B cell (primary cell): ENCODE results near the gene RAB11FIP3. TPM values are rescaled to one million over a fixed set of nuclear protein-coding genes. Genes with fewer than 3 reads are reported as not detected.
A peak's percentile ranks its signal among the peaks of the same experiment; 100 is the strongest.

Experiments used
- ATAC-seq: fragments of 200-7000 bp; cut with Tn5 transposase; one replicate; pipeline ENCODE4 v1.10.0; 2021; ENCODE audit warnings: low read depth, mild to moderate bottlenecking, moderate number of reproducible peaks, moderate library complexity
- CTCF ChIA-PET: fragments of 350-600 bp; sonication (Branson Sonifier 250); formaldehyde crosslinking; loops from one replicate; lab custom pipeline; 2021; ENCODE audit warnings: antibody characterized with exemption, inconsistent platforms; lab: Charles Lee
- POLR2A ChIA-PET: fragments of 350-600 bp; sonication (Branson Sonifier 250); formaldehyde crosslinking; loops from one replicate; lab custom pipeline; 2021; ENCODE audit warnings: antibody characterized with exemption; lab: Charles Lee
- DNase-seq: peaks from one replicate; pipeline ENCODE4 v3.0.0; 2013
- H2AFZ ChIP-seq: 2 replicates; pipeline ENCODE4 v1.6.1; 2012; ENCODE audit warnings: mild to moderate bottlenecking, low read depth, low read length; ENCODE audit not compliant: insufficient read depth, poor library complexity, severe bottlenecking
- H3K27ac ChIP-seq, 2 donors: 1 replicate in 1 of 2; 2 replicates in 1 of 2; pipeline ENCODE4 v1.5.1; 2012 to 2013; ENCODE audit warnings: low read length in 2 of 2, mild to moderate bottlenecking in 2 of 2, moderate library complexity in 1 of 2
- H3K27me3 ChIP-seq, 4 experiments: fragments of 200-600 bp in 1 of 4; sonication (generic) in 1 of 4; replicated peaks in 1 of 4; 1 replicate in 2 of 4; 2 replicates in 2 of 4; pipeline versions ENCODE4 v1.6.1 to v1.7.0; 2013 to 2016; ENCODE audit warnings: low read length in 3 of 4, mild to moderate bottlenecking in 2 of 4, mixed read lengths in 1 of 4, moderate library complexity in 1 of 4; ENCODE audit not compliant: insufficient read depth in 4 of 4, control insufficient read depth in 3 of 4; ENCODE audit errors: control extremely low read depth in 1 of 4
- H3K36me3 ChIP-seq, 2 experiments: replicated peaks in 1 of 2; 1 replicate in 1 of 2; 2 replicates in 1 of 2; pipeline versions ENCODE4 v1.6.1 to v1.7.1; 2013; ENCODE audit warnings: low read length in 1 of 2; ENCODE audit not compliant: insufficient read depth in 2 of 2, control insufficient read depth in 1 of 2; ENCODE audit errors: control extremely low read depth in 1 of 2, extremely low read depth in 1 of 2
- H3K4me1 ChIP-seq, 2 donors: fragments of 200-600 bp in 1 of 2; sonication (generic) in 1 of 2; 1 replicate in 1 of 2; 2 replicates in 1 of 2; pipeline versions ENCODE4 v1.5.1 to v1.6.1; 2013 to 2017; ENCODE audit warnings: low read length in 2 of 2; ENCODE audit not compliant: control insufficient read depth in 2 of 2, insufficient read depth in 2 of 2
- H3K4me2 ChIP-seq: replicated peaks from 2 replicates; pipeline ENCODE3; 2012; ENCODE audit warnings: mild to moderate bottlenecking, low read depth, low read length; ENCODE audit not compliant: poor library complexity, severe bottlenecking
- H3K4me3 ChIP-seq, 5 experiments: fragments of 200-600 bp in 1 of 5; sonication (generic) in 1 of 5; 1 replicate in 3 of 5; 2 replicates in 2 of 5; pipeline versions ENCODE4 v1.5.1 to v1.7.0; 2011 to 2016; ENCODE audit warnings: low read length in 4 of 5, mild to moderate bottlenecking in 4 of 5, low read depth in 2 of 5, control low read depth in 1 of 5, moderate library complexity in 1 of 5; ENCODE audit not compliant: insufficient read depth in 1 of 5; ENCODE audit errors: control extremely low read depth in 1 of 5, extremely low read depth in 1 of 5
- H3K79me2 ChIP-seq: fragments of 200-600 bp; sonication (generic); one replicate; pipeline ENCODE4 v1.6.0; 2016; ENCODE audit warnings: low read length; ENCODE audit not compliant: control insufficient read depth, insufficient read depth
- H3K9ac ChIP-seq: fragments of 200-600 bp; sonication (generic); 2 replicates; pipeline ENCODE4 v1.6.1; 2017; ENCODE audit warnings: mild to moderate bottlenecking, low read length, moderate library complexity
- H3K9me3 ChIP-seq, 3 donors: one replicate each; pipeline versions ENCODE4 v1.6.1 to v1.7.1; 2013; ENCODE audit warnings: low read length in 2 of 3; ENCODE audit not compliant: control insufficient read depth in 2 of 3, insufficient read depth in 1 of 3; ENCODE audit errors: control extremely low read depth in 1 of 3
- H4K20me1 ChIP-seq: 2 replicates; pipeline ENCODE4 v1.6.0; 2012; ENCODE audit warnings: mild to moderate bottlenecking, low read length; ENCODE audit not compliant: insufficient read depth, control insufficient read depth, poor library complexity, severe bottlenecking
- H3K27ac Mint-ChIP-seq: one replicate; pipeline ENCODE4 v1.8.0; 2021; ENCODE audit warnings: mixed read lengths
- H3K27me3 Mint-ChIP-seq: one replicate; pipeline ENCODE4 v1.8.0; 2021; ENCODE audit warnings: mixed read lengths
- H3K4me1 Mint-ChIP-seq: one replicate; pipeline ENCODE4 v1.8.0; 2021; ENCODE audit warnings: mixed read lengths
- H3K4me3 Mint-ChIP-seq: one replicate; pipeline ENCODE4 v1.8.0; 2021; ENCODE audit warnings: mixed read lengths
- H3K9me3 Mint-ChIP-seq: one replicate; pipeline ENCODE4 v1.8.0; 2022; ENCODE audit warnings: mixed read lengths; ENCODE audit not compliant: insufficient read depth
- CTCF ChIP-seq: fragments of 200-600 bp; IDR thresholded peaks from one replicate; pipeline ENCODE4 v1.8.0; 2022; ENCODE audit warnings: antibody characterized with exemption, mild to moderate bottlenecking
- EZH2 ChIP-seq: IDR thresholded peaks from 2 replicates; pipeline ENCODE4 v1.6.1; 2012; ENCODE audit warnings: borderline replicate concordance, low read depth, mild to moderate bottlenecking, moderate library complexity, low read length; ENCODE audit not compliant: insufficient read depth, poor library complexity, severe bottlenecking
- WGBS: methylation state at CpG from one replicate; pipeline ENCODE4 v1.1.5; 2013; ENCODE audit warnings: missing lambda C conversion rate; ENCODE audit not compliant: insufficient coverage; 5-methylcytosine and 5-hydroxymethylcytosine counted together
- intact Hi-C: fragments of 100-400 bp; cut with micrococcal nuclease; formaldehyde crosslinking; loops from one replicate; pipeline ENCODE4 v1.10.0; 2022
- polyA plus RNA-seq: library from polyadenylated mRNA; depleted of rRNA; stranded (reverse); fragments of >200 nt; gene quantifications from 2 replicates; pipeline ENCODE4 v1.2.3, GENCODE V29; 2012
- total RNA-seq, 2 donors: library from RNA; stranded (reverse); fragments of 120-200 nt in 1 of 2; gene quantifications; 1 replicate in 1 of 2; 2 replicates in 1 of 2; pipeline versions ENCODE4 v1.2.3 to v1.2.4, GENCODE V29; 2013 to 2022

The RAB11FIP3 gene
- total and polyA plus RNA-seq, 2 donors (not counting 1 experiment from before 2014, with no cell fraction given) = 24.3 to 57.2 TPM

DNA sequence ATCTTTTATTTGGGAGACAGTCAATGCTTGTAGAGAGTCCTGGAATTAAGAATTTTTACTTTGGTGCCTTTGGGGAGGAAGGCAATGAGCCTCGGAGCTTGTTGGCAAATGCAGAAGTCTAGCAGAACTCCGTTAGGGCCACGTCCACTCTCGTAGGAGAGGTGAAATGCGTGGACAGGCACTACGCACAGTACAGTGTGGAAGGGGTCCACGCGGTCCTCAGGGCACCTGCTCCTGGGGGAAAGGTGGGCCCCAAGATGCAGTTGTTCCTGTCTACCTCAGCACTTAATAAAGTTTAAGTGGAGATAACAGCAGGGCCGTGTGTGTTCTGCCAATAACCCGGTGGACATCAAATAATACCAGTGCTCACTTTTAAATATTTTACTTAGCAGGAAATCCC, 1.8 kb downstream of the RAB11FIP3 start:
- Histone ChIP-seq H4K20me1 (peaks cover 11% of the 10 kb centered on the region), H3K79me2 (peaks cover 39% of the 10 kb centered on the region), H3K9ac (peak overlapping the region; percentile 74), H3K36me3 (no peaks in the 10 kb centered on the region), H3K27me3 (peaks cover 0 to 14% (median 2%) of the 10 kb centered on the region in 4 experiments), H3K4me1 (peaks cover 16 to 22% of the 10 kb centered on the region in 2 donors), H3K4me3 (peak overlapping the region in 1 of 5 experiments; percentile 71), H3K9me3 (no peaks in the 10 kb centered on the region), H2AFZ (no peak overlapping the region), H3K27ac (no peak overlapping the region), H3K4me2 (peak overlapping the region; percentile 86)
- no peaks in the 10 kb centered on the region for H3K9me3 Mint-ChIP-seq
- WGBS = 81% methylated on average over 8 of the region's 10 CpGs
- CTCF ChIA-PET = no interaction called here
- no peak for TF ChIP-seq EZH2
- peaks cover 4% of the 10 kb centered on the region for H3K27me3 Mint-ChIP-seq
- DNase-seq (no peak), ATAC-seq (no peak)
- POLR2A ChIA-PET = interaction anchor here (0.7 kb wide), 1 partner anchor 244 kb away, joined by 5 read pairs; no protein-coding TSS in a partner anchor
- peaks cover 28% of the 10 kb centered on the region for H3K4me1 Mint-ChIP-seq
- peak overlapping the region; percentile 86 for H3K4me3 Mint-ChIP-seq
- peak overlapping the region; percentile 70 for H3K27ac Mint-ChIP-seq
- intact Hi-C loops = loop anchor here (5.0 kb wide), 1 partner anchor 45 kb away; the partner anchor contains the start of gene PGAP6

DNA sequence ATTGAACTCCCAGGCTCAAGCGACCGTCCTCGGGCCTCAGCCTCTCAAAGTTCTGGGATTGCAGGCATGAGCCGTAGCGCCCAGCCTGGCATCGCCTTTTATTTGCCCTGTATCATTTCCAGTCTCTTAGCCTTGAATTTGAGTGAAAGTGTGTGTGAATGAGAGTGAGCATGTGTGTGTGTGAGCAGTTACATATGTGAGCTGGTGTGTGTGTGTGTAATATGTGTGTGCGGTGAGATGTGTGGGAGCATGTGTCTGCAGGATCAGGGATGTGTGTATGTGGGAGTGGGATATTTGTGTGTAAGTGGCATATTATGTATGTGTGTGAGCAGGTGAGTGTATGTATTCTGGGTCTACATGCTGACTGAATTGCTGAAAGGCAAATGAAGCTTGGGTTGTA, 5.5 kb downstream of the RAB11FIP3 start:
- ChIA-PET CTCF (no interaction called here), POLR2A (no interaction called here)
- H3K4me1 ChIP-seq = peaks cover 11 to 13% of the 10 kb centered on the region in 2 donors
- Mint-ChIP-seq H3K27me3 (no peaks in the 10 kb centered on the region), H3K4me1 (peaks cover 23% of the 10 kb centered on the region), H3K9me3 (no peaks in the 10 kb centered on the region), H3K27ac (no peak overlapping the region), H3K4me3 (no peak overlapping the region)
- intact Hi-C loops = no loop called here
- WGBS = 96% methylated on average over 7 of the region's 7 CpGs
- TF ChIP-seq EZH2 (no peak), CTCF (no peak)
- H3K9me3 ChIP-seq = no peaks in the 10 kb centered on the region
- DNase-seq (no peak), ATAC-seq (no peak)
- H3K4me3 ChIP-seq = no peak overlapping the region
- no peak overlapping the region for H3K9ac ChIP-seq
- H4K20me1 ChIP-seq = peaks cover 11% of the 10 kb centered on the region
- no peak overlapping the region for H3K27ac ChIP-seq
- H3K4me2 ChIP-seq = no peak overlapping the region
- H3K36me3 ChIP-seq = no peaks in the 10 kb centered on the region
- peaks cover 0 to 4% (median 0%) of the 10 kb centered on the region in 4 experiments for H3K27me3 ChIP-seq
- peaks cover 64% of the 10 kb centered on the region for H3K79me2 ChIP-seq
- no peak overlapping the region for H2AFZ ChIP-seq
